Body of pancreas (tissue), 4 donors: ENCODE results near the gene ZCCHC10.

Source experiments
- POLR2A ChIP-seq, 3 donors: fragments of 450-650 bp; IDR thresholded peaks; one replicate each; pipeline ENCODE4 v1.6.1; 2016; ENCODE audit warnings: antibody characterized with exemption in 3 of 3, mild to moderate bottlenecking in 2 of 3
- TF ChIP-seq, protein P1 (sequence below), 7 experiments: fragments of 450-650 bp in 4 of 7; fragments of 200-600 bp in 3 of 7; sonication (generic) in 3 of 7; IDR thresholded peaks; one replicate each; pipeline ENCODE4 v1.5.1; 2016 to 2019; ENCODE audit warnings: antibody characterized with exemption in 7 of 7

- TF ChIP-seq, protein P1, sequence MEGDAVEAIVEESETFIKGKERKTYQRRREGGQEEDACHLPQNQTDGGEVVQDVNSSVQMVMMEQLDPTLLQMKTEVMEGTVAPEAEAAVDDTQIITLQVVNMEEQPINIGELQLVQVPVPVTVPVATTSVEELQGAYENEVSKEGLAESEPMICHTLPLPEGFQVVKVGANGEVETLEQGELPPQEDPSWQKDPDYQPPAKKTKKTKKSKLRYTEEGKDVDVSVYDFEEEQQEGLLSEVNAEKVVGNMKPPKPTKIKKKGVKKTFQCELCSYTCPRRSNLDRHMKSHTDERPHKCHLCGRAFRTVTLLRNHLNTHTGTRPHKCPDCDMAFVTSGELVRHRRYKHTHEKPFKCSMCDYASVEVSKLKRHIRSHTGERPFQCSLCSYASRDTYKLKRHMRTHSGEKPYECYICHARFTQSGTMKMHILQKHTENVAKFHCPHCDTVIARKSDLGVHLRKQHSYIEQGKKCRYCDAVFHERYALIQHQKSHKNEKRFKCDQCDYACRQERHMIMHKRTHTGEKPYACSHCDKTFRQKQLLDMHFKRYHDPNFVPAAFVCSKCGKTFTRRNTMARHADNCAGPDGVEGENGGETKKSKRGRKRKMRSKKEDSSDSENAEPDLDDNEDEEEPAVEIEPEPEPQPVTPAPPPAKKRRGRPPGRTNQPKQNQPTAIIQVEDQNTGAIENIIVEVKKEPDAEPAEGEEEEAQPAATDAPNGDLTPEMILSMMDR (IDR thresholded peaks at IDR 0.05): no peak
- TF ChIP-seq POLR2A (IDR thresholded peaks at IDR 0.05): no peak
Measured at GRCh38 chr5:132961887-132962286, 64.5 kb downstream of the ZCCHC10 start.
